ENCODE results near the gene LEMD2.

The LEMD2 gene

GRCh38 chr6:33733709-33734007 is 55.3 kb downstream of the LEMD2 start:
- TF ChIP-seq CTCF (IDR thresholded peaks at IDR 0.05; ENCODE audit: control insufficient read depth, extremely low read depth, insufficient read depth) = no peak
- H3K4me3 ChIP-seq (ENCODE audit: low read depth, low read length) = no peak overlapping the region
- no peak for DNase-seq (ENCODE audit: low read depth)

- no peak for TF ChIP-seq CTCF (IDR thresholded peaks at IDR 0.05; ENCODE audit: control insufficient read depth, extremely low read depth, insufficient read depth)
- no peak for DNase-seq (ENCODE audit: low read depth)
- no peak overlapping the region for H3K4me3 ChIP-seq (ENCODE audit: low read depth, low read length)
Measured at GRCh38 chr6:33732817-33733708, 55.9 kb downstream of the LEMD2 start.

GRCh38 chr6:33732385-33732784 is 56.5 kb downstream of the LEMD2 start:
- no peak for TF ChIP-seq CTCF (IDR thresholded peaks at IDR 0.05; ENCODE audit: control insufficient read depth, extremely low read depth, insufficient read depth)
- DNase-seq (ENCODE audit: low read depth) = no peak

GRCh38 chr6:33731751-33732282 is 57.1 kb downstream of the LEMD2 start:
- H3K4me3 ChIP-seq (ENCODE audit: low read depth, low read length) = no peak overlapping the region
- no peak for TF ChIP-seq CTCF (IDR thresholded peaks at IDR 0.05; ENCODE audit: control insufficient read depth, extremely low read depth, insufficient read depth)
- DNase-seq (ENCODE audit: low read depth) = peak; percentile 93

More at GRCh38 chr6:33732385-33732784, 56.5 kb downstream of the LEMD2 start:
- no peak overlapping the region for H3K4me3 ChIP-seq (ENCODE audit: low read depth, low read length)

- no peak for TF ChIP-seq CTCF (IDR thresholded peaks at IDR 0.05; ENCODE audit: control insufficient read depth, extremely low read depth, insufficient read depth)
- DNase-seq (ENCODE audit: low read depth) = no peak
- H3K4me3 ChIP-seq (ENCODE audit: low read depth, low read length) = no peak overlapping the region
Measured at GRCh38 chr6:33731035-33731434, 57.9 kb downstream of the LEMD2 start.

GRCh38 chr6:33730611-33731010 is 58.3 kb downstream of the LEMD2 start:
- TF ChIP-seq CTCF (IDR thresholded peaks at IDR 0.05; ENCODE audit: control insufficient read depth, extremely low read depth, insufficient read depth) = no peak
- no peak overlapping the region for H3K4me3 ChIP-seq (ENCODE audit: low read depth, low read length)
- DNase-seq (ENCODE audit: low read depth) = no peak

Measured in LNCaP clone FGC (cell line).